LNCAP (cell line): ENCODE data around the gene DNAJC17.

Experiments used
- TF ChIP-seq, protein P1 (sequence below): fragments of 450-650 bp; IDR thresholded peaks from 2 replicates; pipeline ENCODE4 v1.5.1; 2017; ENCODE audit warnings: mild to moderate bottlenecking

The DNAJC17 gene

DNA sequence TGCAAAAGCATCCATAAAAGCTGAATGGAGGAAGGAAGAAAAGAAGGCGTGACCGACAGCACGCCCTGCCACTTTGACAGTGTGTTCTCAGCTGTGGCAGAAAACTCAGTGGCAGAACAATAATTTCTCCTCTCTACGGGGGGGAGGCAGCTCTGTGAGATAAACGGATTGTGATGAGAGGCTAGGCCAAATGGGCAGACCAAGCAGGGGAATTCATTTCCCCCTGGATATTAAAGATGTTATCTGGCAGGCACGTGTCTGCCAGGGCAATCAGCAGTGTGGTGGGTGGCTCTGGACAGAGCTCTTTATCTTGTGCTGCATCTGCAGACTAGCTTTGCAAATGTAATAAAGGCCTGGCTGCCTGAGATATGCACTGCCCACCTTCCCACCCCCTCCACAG lies 50.3 kb downstream of the DNAJC17 start:
- TF ChIP-seq, protein P1, sequence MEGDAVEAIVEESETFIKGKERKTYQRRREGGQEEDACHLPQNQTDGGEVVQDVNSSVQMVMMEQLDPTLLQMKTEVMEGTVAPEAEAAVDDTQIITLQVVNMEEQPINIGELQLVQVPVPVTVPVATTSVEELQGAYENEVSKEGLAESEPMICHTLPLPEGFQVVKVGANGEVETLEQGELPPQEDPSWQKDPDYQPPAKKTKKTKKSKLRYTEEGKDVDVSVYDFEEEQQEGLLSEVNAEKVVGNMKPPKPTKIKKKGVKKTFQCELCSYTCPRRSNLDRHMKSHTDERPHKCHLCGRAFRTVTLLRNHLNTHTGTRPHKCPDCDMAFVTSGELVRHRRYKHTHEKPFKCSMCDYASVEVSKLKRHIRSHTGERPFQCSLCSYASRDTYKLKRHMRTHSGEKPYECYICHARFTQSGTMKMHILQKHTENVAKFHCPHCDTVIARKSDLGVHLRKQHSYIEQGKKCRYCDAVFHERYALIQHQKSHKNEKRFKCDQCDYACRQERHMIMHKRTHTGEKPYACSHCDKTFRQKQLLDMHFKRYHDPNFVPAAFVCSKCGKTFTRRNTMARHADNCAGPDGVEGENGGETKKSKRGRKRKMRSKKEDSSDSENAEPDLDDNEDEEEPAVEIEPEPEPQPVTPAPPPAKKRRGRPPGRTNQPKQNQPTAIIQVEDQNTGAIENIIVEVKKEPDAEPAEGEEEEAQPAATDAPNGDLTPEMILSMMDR, result no peak

DNA sequence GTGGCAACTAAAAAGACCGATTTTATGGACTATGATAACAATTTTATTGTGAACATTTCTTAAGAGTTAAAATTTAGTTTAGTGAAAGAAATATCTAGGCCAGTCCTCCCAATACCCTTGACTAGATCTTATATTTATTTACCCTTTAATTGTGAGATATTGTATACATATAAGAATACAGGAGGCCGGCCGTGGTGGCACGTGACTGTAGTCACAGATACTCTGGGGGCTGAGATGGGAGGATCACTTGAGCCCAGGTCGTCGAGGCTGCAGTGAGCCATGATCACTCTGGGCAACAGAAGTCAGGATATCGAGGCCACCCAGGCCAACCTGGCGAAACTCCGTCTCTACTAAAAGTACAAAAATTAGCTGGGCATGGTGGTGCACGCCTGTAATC lies 51.5 kb downstream of the DNAJC17 start:
- TF ChIP-seq, protein P1, result no peak

DNA sequence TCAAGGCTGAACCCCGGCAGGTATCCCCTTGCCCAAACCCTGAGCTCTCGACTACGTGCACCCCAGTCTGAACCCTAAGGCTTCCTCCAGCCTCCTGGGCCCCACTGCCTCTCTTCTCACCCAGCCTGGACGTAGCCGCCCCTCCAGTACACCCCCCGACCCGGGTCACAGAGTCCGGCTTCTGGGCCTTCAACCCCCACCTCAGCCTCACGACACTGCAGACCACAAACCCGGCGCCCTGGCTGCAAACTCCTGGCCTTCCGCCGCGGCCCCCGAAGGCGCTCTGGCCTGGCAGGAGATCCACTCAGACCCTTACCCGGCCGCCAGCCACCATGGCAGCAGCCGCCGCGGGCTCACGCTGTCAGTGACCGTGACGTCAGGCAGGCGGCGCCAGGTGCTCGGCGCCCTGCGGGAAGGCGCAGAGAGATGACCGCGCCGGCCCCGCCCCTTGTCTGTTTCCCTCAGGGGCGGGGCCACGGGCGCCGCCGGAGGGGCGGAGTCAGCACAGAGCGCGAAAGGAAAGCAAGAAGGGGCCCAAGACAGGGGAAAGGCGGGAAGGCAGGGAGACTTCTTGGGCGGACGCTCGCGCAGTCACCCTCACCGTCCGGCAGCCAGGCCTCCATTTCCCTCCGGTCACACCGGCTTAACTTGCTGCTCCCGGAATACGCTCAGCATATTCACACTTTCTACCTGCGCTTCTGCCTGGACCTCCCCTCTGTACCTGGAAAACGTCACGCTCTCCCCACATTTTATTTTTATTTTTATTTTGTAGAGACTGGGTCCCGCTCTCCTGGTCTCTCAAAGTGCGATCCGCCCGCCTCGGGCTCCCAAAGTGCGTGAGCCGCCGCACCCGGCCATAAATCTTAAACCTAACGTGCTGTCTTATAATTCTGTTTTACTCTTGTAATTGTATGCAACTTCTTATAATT lies 52.1 kb downstream of the DNAJC17 start, which contains the start of gene RMDN3:
TSS of gene RMDN3 (minus strand) at position 372 of the 929 bp plus-strand sequence. CDS start 471 bp downstream, outside the sequence.
- TF ChIP-seq, protein P1, result no peak

DNA sequence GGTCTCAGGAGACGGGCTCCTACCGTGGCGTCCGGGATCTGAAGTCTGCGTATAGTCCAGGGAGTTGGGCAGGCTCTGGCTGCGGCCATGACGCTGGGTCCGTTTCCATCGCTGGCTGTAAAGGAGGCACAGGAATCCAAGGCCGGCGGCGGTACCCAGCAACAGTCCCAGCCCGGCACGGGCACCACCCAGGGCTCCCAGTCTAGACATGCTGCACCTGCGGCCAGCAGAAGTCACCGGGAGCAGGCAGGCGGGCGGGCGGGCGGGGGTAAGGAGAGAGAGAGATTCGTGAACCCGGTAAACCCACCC lies 52.7 kb downstream of the DNAJC17 start:
- TF ChIP-seq, protein P1, result no peak

GRCh38 chr15:40751745-40752144 lies 55.5 kb downstream of the DNAJC17 start:
- TF ChIP-seq, protein P1, result no peak

DNA sequence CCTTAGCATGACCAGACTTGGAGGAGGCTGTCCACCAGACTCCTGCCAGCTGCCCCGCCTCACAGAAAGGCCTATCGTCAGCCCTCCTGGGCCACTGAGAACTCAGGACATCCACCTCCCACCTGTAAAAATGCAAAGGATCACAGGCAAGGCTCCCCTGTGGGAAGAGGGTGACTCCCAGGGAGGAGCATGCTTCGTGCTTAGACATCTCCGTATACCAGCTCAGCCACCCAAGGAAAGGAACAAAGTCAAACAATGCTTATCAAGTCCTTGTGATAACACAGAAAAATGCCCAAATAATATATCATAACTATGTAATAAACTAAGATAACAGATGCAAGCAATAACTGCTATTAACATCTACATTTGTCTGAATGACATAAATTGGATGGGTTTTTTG lies 56.4 kb downstream of the DNAJC17 start:
- TF ChIP-seq, protein P1, result no peak

DNA sequence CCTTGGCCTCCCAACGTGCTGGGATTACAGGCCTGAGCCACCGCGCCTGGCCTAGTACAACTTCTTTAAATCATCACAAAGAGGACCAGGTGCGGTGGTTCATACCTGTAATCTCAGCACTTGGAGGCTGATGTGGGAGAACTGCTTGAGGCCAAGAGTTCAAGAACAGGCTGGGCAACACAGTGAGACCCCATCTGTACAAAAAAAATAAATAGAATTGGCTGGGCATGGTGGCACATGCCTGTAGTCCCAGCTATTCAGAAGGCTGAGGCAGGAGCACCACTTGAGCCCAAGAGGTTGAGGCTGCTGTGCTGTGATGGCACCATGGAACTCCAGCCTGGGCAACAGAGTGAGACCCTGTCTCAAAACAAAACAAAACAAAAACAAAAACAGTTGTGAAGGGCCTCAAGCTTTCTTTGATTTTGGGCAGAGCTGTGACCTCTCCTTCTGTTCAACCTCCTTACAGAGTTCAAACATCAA lies 58.1 kb downstream of the DNAJC17 start:
- TF ChIP-seq, protein P1, result no peak
